ENCODE data around the gene FLVCR2.

- TF ChIP-seq, protein P1, sequence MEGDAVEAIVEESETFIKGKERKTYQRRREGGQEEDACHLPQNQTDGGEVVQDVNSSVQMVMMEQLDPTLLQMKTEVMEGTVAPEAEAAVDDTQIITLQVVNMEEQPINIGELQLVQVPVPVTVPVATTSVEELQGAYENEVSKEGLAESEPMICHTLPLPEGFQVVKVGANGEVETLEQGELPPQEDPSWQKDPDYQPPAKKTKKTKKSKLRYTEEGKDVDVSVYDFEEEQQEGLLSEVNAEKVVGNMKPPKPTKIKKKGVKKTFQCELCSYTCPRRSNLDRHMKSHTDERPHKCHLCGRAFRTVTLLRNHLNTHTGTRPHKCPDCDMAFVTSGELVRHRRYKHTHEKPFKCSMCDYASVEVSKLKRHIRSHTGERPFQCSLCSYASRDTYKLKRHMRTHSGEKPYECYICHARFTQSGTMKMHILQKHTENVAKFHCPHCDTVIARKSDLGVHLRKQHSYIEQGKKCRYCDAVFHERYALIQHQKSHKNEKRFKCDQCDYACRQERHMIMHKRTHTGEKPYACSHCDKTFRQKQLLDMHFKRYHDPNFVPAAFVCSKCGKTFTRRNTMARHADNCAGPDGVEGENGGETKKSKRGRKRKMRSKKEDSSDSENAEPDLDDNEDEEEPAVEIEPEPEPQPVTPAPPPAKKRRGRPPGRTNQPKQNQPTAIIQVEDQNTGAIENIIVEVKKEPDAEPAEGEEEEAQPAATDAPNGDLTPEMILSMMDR (IDR thresholded peaks at IDR 0.05), result no peak
- no peak for TF ChIP-seq EP300 (IDR thresholded peaks at IDR 0.05)
These were observed 76.8 kb downstream of the FLVCR2 start for GRCh38 chr14:75655235-75655634.
